HepG2 (cell line): ENCODE results near the gene NUCB1. TPM values are rescaled to one million over a fixed set of nuclear protein-coding genes. Genes with fewer than 3 reads are reported as not detected.

Experiments used
- BCL6 ChIP-seq: IDR thresholded peaks from 2 replicates; pipeline ENCODE4 v1.6.1; 2016; ENCODE audit warnings: missing genetic modification reagents, missing compliant biosample characterization
- CREB1 ChIP-seq, 2 experiments: fragments of 450-650 bp in 1 of 2; IDR thresholded peaks; 2 replicates each; pipeline ENCODE4 v1.6.1; 2016 to 2017; ENCODE audit warnings: control low read depth in 1 of 2, mild to moderate bottlenecking in 1 of 2, missing compliant biosample characterization in 1 of 2, missing genetic modification characterization in 1 of 2
- FOSL1 ChIP-seq: sonication (generic); formaldehyde crosslinking; IDR thresholded peaks from 2 replicates; pipeline ENCODE4 v1.9.0; 2021; ENCODE audit warnings: missing genetic modification reagents, borderline replicate concordance
- HMG20B ChIP-seq: conservative IDR thresholded peaks from 2 replicates; pipeline ENCODE4 v1.6.1; 2016; ENCODE audit warnings: missing genetic modification reagents, missing compliant biosample characterization
- MATR3 ChIP-seq: sonication (generic); formaldehyde crosslinking; IDR thresholded peaks from 2 replicates; pipeline ENCODE4 v1.4.0; 2020; ENCODE audit warnings: missing genetic modification reagents
- MIER3 ChIP-seq: IDR thresholded peaks from 2 replicates; pipeline ENCODE4 v1.6.1; 2016; ENCODE audit warnings: missing compliant biosample characterization, borderline replicate concordance
- RBM22 ChIP-seq: fragments of 200-400 bp; formaldehyde crosslinking; optimal IDR thresholded peaks from 2 replicates; pipeline ENCODE3; 2017; ENCODE audit warnings: mild to moderate bottlenecking, low read length, moderate library complexity
- YY1 ChIP-seq: IDR thresholded peaks from 2 replicates; pipeline ENCODE4 v1.6.1; 2011; ENCODE audit warnings: low read length, low read depth, moderate library complexity, mild to moderate bottlenecking; ENCODE audit not compliant: insufficient read depth, insufficient replicate concordance
- ZFP37 ChIP-seq: sonication (generic); formaldehyde crosslinking; IDR thresholded peaks from 2 replicates; pipeline ENCODE4 v1.4.0; 2020; ENCODE audit warnings: missing genetic modification reagents, borderline replicate concordance
- ZNF292 ChIP-seq: sonication (generic); formaldehyde crosslinking; IDR thresholded peaks from 2 replicates; pipeline ENCODE4 v1.8.1; 2022; ENCODE audit warnings: mild to moderate bottlenecking, low read depth, missing genetic modification reagents, borderline replicate concordance
- ZNF331 ChIP-seq: sonication (generic); formaldehyde crosslinking; IDR thresholded peaks from 2 replicates; pipeline ENCODE4 v1.4.0; 2020; ENCODE audit warnings: missing genetic modification reagents
- ZNF562 ChIP-seq: sonication (generic); formaldehyde crosslinking; IDR thresholded peaks from 2 replicates; pipeline ENCODE4 v1.8.0; 2022; ENCODE audit warnings: missing genetic modification reagents, borderline replicate concordance
- ZNF737 ChIP-seq: sonication (generic); formaldehyde crosslinking; IDR thresholded peaks from 2 replicates; pipeline ENCODE4 v1.5.0; 2020; ENCODE audit warnings: missing genetic modification reagents, mild to moderate bottlenecking, borderline replicate concordance
- ZNF746 ChIP-seq: sonication (generic); formaldehyde crosslinking; IDR thresholded peaks from 2 replicates; pipeline ENCODE4 v1.8.0; 2022; ENCODE audit warnings: mild to moderate bottlenecking, missing genetic modification reagents
- polyA plus RNA-seq, 8 experiments: library from polyadenylated mRNA; depleted of rRNA in 3 of 8; stranded (reverse) in 7 of 8; unstranded in 1 of 8; fragments of >200 nt; fragmentation: Illumina TruSeq in 4 of 8; extraction: Trizol in 4 of 8; gene quantifications; 2 replicates each; pipeline versions ENCODE4 v1.2.1 to v1.2.3, GENCODE V29; 2011 to 2016; ENCODE audit warnings: low read depth in 4 of 8, missing spikeins in 1 of 8, mixed read lengths in 1 of 8; ENCODE audit not compliant: insufficient read depth in 1 of 8
- total RNA-seq, 5 experiments: library from RNA; depleted of rRNA; stranded (reverse); fragments of >200 nt; fragmentation: Illumina TruSeq; extraction: Trizol; gene quantifications; 2 replicates each; pipeline ENCODE4 v1.2.3, GENCODE V29; 2016; ENCODE audit warnings: low read depth in 1 of 5
- TF ChIP-seq, protein P1 (sequence below): sonication (generic); formaldehyde crosslinking; IDR thresholded peaks from 2 replicates; pipeline ENCODE4 v1.5.0; 2020; ENCODE audit warnings: missing genetic modification reagents
- TF ChIP-seq, protein P2 (sequence below): sonication (generic); formaldehyde crosslinking; IDR thresholded peaks from 2 replicates; pipeline ENCODE4; 2020; ENCODE audit warnings: missing genetic modification reagents, mild to moderate bottlenecking, borderline replicate concordance
- TF ChIP-seq, protein P3 (sequence below): sonication (generic); formaldehyde crosslinking; IDR thresholded peaks from 2 replicates; pipeline ENCODE4 v1.4.0; 2020; ENCODE audit warnings: low read depth, mild to moderate bottlenecking, missing genetic modification reagents
- TF ChIP-seq, protein P4 (sequence below): sonication (generic); formaldehyde crosslinking; IDR thresholded peaks from 2 replicates; pipeline ENCODE4 v1.4.0; 2020; ENCODE audit warnings: mild to moderate bottlenecking, missing genetic modification reagents, borderline replicate concordance
- TF ChIP-seq, protein P5 (sequence below): IDR thresholded peaks from 2 replicates; pipeline ENCODE4 v1.6.1; 2016

NUCB1 gene
- total and polyA plus RNA-seq, 2 of the 13 experiments (the other 11 are each of a cell fraction or from before 2014, with no cell fraction given): 82.3 to 106 TPM

DNA sequence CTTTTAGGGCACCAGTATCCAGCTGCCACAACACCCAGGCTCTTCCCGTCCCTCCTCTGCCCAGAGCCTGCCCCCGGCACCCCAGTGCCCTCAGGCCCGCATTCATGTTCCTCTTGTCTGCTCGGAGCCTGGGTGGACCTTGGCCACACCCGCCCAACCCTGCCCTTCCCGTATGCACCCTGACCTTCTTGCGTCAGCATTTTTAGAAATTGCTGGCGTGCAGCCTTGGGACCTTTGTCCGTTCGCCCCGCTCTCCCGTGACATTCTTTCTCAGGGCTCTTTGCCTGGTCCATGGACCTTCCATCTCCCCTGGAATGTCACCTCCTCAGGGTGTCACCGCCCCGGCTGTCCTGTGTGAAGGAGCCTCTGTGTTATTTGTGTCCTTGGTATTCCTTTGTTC lies 7.6 kb downstream of the NUCB1 start (continued):
- TF ChIP-seq, protein P1, sequence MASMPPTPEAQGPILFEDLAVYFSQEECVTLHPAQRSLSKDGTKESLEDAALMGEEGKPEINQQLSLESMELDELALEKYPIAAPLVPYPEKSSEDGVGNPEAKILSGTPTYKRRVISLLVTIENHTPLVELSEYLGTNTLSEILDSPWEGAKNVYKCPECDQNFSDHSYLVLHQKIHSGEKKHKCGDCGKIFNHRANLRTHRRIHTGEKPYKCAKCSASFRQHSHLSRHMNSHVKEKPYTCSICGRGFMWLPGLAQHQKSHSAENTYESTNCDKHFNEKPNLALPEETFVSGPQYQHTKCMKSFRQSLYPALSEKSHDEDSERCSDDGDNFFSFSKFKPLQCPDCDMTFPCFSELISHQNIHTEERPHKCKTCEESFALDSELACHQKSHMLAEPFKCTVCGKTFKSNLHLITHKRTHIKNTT: no peak
- TF ChIP-seq FOSL1 (CRISPR knock-in tag) (no peak), ZNF562 (no peak), MIER3 (CRISPR knock-in tag) (peak; percentile 71; the same call in 1 of the 2 replicates), ZFP37 (CRISPR knock-in tag) (no peak), YY1 (no peak), RBM22 (peak; percentile 42), ZNF746 (CRISPR knock-in tag) (no peak), ZNF737 (CRISPR knock-in tag) (no peak), CREB1 (IDR thresholded peaks at IDR 0.05) (peak; percentile 34; the same call in 1 of the 2 replicates), CREB1 (CRISPR knock-in tag; IDR thresholded peaks at IDR 0.05) (peak; percentile 77), MATR3 (CRISPR knock-in tag) (no peak), HMG20B (CRISPR knock-in tag) (0 out of 2 replicates have a peak, but pooled peaks have one; percentile 58), ZNF292 (CRISPR knock-in tag) (no peak), ZNF331 (CRISPR knock-in tag) (peak; percentile 85; the same call in 1 of the 2 replicates), BCL6 (CRISPR knock-in tag) (peak; percentile 68; the same call in 1 of the 2 replicates)
- TF ChIP-seq, protein P2, sequence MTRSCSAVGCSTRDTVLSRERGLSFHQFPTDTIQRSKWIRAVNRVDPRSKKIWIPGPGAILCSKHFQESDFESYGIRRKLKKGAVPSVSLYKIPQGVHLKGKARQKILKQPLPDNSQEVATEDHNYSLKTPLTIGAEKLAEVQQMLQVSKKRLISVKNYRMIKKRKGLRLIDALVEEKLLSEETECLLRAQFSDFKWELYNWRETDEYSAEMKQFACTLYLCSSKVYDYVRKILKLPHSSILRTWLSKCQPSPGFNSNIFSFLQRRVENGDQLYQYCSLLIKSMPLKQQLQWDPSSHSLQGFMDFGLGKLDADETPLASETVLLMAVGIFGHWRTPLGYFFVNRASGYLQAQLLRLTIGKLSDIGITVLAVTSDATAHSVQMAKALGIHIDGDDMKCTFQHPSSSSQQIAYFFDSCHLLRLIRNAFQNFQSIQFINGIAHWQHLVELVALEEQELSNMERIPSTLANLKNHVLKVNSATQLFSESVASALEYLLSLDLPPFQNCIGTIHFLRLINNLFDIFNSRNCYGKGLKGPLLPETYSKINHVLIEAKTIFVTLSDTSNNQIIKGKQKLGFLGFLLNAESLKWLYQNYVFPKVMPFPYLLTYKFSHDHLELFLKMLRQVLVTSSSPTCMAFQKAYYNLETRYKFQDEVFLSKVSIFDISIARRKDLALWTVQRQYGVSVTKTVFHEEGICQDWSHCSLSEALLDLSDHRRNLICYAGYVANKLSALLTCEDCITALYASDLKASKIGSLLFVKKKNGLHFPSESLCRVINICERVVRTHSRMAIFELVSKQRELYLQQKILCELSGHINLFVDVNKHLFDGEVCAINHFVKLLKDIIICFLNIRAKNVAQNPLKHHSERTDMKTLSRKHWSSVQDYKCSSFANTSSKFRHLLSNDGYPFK (CRISPR knock-in tag): no peak
- TF ChIP-seq, protein P3, sequence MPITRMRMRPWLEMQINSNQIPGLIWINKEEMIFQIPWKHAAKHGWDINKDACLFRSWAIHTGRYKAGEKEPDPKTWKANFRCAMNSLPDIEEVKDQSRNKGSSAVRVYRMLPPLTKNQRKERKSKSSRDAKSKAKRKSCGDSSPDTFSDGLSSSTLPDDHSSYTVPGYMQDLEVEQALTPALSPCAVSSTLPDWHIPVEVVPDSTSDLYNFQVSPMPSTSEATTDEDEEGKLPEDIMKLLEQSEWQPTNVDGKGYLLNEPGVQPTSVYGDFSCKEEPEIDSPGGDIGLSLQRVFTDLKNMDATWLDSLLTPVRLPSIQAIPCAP: no peak
- TF ChIP-seq, protein P4, sequence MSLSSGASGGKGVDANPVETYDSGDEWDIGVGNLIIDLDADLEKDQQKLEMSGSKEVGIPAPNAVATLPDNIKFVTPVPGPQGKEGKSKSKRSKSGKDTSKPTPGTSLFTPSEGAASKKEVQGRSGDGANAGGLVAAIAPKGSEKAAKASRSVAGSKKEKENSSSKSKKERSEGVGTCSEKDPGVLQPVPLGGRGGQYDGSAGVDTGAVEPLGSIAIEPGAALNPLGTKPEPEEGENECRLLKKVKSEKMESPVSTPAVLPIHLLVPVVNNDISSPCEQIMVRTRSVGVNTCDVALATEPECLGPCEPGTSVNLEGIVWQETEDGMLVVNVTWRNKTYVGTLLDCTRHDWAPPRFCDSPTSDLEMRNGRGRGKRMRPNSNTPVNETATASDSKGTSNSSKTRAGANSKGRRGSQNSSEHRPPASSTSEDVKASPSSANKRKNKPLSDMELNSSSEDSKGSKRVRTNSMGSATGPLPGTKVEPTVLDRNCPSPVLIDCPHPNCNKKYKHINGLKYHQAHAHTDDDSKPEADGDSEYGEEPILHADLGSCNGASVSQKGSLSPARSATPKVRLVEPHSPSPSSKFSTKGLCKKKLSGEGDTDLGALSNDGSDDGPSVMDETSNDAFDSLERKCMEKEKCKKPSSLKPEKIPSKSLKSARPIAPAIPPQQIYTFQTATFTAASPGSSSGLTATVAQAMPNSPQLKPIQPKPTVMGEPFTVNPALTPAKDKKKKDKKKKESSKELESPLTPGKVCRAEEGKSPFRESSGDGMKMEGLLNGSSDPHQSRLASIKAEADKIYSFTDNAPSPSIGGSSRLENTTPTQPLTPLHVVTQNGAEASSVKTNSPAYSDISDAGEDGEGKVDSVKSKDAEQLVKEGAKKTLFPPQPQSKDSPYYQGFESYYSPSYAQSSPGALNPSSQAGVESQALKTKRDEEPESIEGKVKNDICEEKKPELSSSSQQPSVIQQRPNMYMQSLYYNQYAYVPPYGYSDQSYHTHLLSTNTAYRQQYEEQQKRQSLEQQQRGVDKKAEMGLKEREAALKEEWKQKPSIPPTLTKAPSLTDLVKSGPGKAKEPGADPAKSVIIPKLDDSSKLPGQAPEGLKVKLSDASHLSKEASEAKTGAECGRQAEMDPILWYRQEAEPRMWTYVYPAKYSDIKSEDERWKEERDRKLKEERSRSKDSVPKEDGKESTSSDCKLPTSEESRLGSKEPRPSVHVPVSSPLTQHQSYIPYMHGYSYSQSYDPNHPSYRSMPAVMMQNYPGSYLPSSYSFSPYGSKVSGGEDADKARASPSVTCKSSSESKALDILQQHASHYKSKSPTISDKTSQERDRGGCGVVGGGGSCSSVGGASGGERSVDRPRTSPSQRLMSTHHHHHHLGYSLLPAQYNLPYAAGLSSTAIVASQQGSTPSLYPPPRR (CRISPR knock-in tag): peak; percentile 78
- TF ChIP-seq, protein P5, sequence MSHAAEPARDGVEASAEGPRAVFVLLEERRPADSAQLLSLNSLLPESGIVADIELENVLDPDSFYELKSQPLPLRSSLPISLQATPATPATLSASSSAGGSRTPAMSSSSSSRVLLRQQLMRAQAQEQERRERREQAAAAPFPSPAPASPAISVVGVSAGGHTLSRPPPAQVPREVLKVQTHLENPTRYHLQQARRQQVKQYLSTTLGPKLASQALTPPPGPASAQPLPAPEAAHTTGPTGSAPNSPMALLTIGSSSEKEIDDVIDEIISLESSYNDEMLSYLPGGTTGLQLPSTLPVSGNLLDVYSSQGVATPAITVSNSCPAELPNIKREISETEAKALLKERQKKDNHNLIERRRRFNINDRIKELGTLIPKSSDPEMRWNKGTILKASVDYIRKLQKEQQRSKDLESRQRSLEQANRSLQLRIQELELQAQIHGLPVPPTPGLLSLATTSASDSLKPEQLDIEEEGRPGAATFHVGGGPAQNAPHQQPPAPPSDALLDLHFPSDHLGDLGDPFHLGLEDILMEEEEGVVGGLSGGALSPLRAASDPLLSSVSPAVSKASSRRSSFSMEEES: peak; percentile 77
